GM21423 (cell line): ENCODE measurements around the gene PCED1A.
"Not testable (repeated sequence)": the region's sequence is repeated elsewhere in the genome, so short reads cannot be mapped to it uniquely, and the experiment has no call there.

Experiments used
- ATAC-seq: cut with Tn5 transposase; IDR thresholded peaks from one replicate; pipeline ENCODE4 v1.9.1; 2021; ENCODE audit warnings: mild to moderate bottlenecking, moderate library complexity; ENCODE audit not compliant: unreplicated experiment

The PCED1A gene

GRCh38 chr20:2831206-2831605 is 9.2 kb downstream of the PCED1A start:
- ATAC-seq: not testable (repeated sequence)

DNA sequence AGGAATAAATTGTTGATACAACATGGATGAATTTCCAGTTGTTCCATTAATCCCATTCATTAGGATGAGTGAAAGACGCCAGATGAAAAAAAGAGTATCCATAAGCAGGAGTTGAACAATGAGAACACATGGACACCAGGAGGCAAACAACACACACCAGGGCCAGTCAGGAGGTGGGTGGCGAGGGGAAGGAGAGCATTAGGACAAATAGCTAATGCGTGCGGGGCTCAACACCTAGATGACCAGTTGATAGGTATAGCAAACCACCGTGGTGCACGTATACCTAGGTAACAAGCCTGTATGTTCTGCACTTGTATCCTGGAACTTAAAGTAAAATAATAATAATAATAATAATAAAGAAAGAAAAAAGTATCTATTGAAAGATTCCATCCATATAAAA is 11.1 kb downstream of the PCED1A start:
- ATAC-seq: no peak

GRCh38 chr20:2826655-2827054 is 13.8 kb downstream of the PCED1A start:
- no peak for ATAC-seq

DNA sequence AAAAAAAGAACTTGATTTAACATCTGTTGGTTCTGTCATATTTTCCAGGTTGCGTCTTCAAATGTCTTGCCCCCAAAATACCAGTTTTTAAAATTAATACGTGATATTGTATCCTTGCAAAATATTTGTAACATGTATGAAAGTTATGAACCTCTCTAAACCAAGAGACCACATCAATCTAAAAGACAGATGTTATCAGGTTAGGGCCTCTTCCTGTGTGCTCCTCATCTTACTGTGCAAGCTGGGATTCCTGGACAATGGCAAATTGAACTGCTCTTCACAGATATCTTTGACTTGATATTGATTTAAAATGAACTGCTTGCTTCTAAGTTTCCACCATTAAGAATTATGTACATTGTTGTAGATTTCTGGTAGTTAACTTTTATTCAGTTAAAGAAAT is 14.7 kb downstream of the PCED1A start:
- ATAC-seq: no peak

DNA sequence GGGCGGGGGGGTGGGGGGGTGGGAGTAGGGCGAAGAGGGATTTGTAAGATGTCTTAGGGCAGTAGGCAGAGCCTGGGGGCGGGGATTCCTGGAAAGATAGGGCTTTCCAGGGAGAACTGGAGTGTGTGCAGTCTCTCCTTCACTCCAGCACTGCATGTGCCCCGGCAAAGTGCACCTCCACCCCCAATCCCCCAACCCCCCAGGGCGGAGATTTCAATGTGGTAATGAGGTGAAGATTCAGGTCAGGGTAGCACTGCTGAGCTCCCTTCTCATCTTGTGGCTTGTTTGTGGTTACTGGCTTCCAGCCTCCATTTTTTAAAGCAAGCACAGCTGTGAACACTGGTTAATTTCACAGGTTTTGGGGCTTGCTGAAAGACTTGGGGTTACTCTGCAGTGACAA is 18.4 kb downstream of the PCED1A start:
- no peak for ATAC-seq

- ATAC-seq: no peak
These were observed 19.3 kb downstream of the PCED1A start for GRCh38 chr20:2820896-2821869.

GRCh38 chr20:2820084-2820895 is 20.2 kb downstream of the PCED1A start:
- no peak for ATAC-seq

DNA sequence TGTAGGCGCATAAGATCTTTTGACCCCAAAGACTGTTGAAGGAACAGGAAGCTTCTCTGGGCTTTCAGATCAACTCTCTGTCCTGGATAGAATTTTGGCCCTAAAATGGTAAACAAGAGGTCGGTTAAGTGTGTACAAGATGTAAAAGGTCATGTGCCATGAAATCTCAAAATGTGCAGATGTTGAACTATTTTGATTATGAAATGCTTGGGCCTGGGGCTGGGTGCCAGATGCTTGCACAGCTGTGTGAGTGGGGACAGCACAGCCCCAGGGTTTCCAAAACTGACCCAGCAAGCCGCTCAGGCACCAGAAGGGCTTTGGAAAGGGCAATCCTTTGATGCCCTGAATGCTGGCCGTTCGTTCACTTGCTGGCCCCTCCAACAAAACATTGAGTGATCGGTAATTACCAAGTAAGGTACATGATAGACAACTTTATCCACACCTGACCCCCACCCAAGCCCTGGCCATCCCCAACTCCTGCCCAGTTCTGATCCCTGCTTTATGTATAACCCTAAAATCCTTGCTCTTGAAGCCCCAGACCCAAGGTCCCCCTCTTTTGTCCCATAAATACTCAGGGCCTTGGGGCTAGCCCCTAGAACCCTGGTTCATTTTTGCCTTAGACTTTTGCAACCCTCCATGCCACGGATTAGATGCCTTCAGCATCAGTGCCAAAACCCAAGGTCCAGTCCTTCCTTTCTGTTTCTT is 22.4 kb downstream of the PCED1A start:
- no peak for ATAC-seq

DNA sequence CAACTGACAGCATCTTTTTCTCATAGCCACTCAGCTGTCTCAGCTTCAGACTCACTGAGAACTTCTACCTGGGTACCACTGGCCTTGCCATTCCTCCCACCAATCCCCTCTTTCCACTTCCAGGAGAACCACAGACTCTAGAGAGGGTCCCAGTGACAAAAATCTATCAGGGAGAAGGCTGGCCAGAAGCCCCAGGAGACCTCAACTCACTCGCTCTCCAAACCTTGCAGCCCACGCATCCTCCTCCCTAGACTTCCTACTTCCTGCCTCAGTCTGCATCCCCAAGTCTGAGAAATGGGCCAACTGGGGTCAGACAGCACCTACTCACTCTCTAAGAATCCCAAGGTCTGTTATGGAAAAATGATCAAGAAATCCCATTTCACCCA is 23.1 kb downstream of the PCED1A start:
- ATAC-seq: no peak

- no peak for ATAC-seq
These were observed 23.7 kb downstream of the PCED1A start for GRCh38 chr20:2816583-2817340.

GRCh38 chr20:2816030-2816582 is 24.3 kb downstream of the PCED1A start, which contains the start of gene TMEM239:
Gene TMEM239, plus strand, starts transcription at chr20:2816364. Its CDS starts 191 bp downstream, at chr20:2816555.
- ATAC-seq: no peak

DNA sequence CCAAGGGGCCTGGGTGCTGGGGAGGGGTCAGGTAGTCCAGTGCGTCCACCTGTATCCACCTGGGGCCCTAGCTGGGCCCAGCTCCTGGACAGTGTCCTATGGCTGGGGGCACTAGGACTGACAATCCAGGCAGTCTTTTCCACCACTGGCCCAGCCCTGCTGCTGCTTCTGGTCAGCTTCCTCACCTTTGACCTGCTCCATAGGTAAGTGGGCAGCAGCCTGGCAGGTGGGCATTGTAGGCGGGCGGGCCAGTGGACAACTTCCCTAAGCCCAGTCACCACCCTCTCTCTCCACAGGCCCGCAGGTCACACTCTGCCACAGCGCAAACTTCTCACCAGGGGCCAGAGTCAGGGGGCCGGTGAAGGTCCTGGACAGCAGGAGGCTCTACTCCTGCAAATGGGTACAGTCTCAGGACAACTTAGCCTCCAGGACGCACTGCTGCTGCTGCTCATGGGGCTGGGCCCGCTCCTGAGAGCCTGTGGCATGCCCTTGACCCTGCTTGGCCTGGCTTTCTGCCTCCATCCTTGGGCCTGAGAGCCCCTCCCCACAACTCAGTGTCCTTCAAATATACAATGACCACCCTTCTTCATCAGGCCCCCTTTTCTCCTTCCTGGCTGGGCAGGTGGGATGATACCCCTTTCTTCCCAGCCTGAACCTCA is 25.1 kb downstream of the PCED1A start:
- no peak for ATAC-seq

GRCh38 chr20:2814587-2815051 is 25.8 kb downstream of the PCED1A start, which contains the start of gene C20orf141:
Gene C20orf141, plus strand, starts transcription at chr20:2814987. Its CDS starts 198 bp downstream, at chr20:2815185.
- ATAC-seq: no peak

DNA sequence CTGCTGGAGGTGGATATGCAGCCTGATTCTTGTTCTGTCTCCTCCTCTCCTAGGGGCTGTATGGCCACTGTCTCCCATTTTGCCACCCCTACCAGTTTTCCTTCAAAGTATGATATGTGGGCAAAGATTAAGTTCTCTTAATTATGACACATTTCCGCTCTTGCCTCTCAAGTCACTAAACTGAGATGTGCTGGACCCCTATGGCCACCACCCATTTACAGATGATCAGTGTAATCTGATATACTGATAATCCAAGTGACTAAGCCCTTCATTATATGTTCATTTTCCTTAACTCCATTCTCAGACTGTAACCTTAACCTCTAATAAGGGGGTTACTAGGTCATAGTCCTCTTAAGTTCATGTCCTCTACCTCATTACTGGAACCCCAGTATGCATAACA is 26.4 kb downstream of the PCED1A start:
- no peak for ATAC-seq

- no peak for ATAC-seq
These were observed 28.3 kb downstream of the PCED1A start for GRCh38 chr20:2812189-2812588.

- ATAC-seq: no peak
These were observed 30.8 kb downstream of the PCED1A start for GRCh38 chr20:2809690-2810089.

DNA sequence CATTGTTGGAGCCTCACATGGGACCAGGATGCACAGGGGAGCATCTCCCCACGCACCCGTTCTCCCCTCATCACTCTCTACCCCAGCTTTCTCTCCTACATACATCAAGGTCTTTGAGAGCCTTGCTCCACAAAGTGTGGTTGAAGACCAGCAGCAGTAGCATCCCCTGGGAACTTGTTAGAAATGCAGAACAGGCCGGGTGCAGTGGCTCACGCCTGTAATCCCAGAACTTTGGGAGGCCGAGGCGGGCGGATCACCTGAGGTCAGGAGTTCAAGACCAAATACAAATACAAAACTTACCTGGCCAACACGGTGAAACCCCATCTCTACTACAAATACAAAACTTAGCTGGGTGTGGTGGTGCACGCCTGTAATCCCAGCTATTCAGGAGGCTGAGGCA is 32.5 kb downstream of the PCED1A start:
- ATAC-seq: not testable (repeated sequence)

DNA sequence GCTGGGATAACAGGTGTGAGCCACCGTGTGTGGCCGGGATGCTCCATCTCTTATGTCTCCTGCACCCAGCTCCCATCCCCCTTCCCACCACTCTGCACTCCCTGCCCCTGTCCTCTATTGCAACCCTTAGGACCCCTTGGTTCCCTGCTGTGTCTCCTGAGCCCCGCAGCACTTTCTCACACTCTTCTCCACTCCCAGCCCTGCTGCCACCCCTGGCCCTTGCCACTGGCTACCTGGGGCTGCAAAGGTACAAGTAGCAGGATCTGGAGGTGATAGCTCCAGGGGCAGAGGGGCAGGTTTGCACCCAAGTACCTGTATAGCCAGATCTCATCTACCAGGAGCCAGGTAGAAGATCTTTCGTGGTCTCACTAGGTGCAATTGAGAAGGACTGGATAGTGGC is 33.4 kb downstream of the PCED1A start:
- no peak for ATAC-seq

DNA sequence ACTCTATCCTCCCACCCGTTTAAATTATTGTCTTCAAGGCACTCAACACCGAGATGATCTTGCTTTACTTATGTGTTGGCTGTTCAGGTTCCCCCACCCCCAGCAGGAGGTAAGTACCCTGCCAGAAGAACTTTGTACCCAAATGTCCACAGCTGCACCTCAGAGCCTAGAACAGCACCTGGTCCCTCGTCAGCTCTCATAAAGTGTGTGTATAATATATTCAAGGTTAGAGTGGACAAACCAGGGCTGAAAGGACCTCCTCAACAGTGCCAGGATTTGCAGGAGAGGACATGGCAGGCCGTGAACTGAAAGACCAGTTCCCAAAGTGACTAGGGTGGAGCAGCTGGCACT is 34.1 kb downstream of the PCED1A start:
- ATAC-seq: no peak
